A549 (cell line): Measurements from ENCODE around the gene VGF.

Source experiments
- CHD2 ChIP-seq: fragments of 150-350 bp; IDR thresholded peaks from 2 replicates; pipeline ENCODE4 v1.6.1; 2014; ENCODE audit warnings: low read length; ENCODE audit not compliant: partially characterized antibody
- JUN ChIP-seq, 2 experiments: fragments of >200 bp; sonication (Bioruptor Twin); formaldehyde crosslinking; IDR thresholded peaks; 2 replicates in 1 of 2; 3 replicates in 1 of 2; pipeline ENCODE4 v1.6.1; 2016 to 2017
- JUNB ChIP-seq: fragments of >200 bp; sonication (Bioruptor Twin); formaldehyde crosslinking; IDR thresholded peaks from 2 replicates; pipeline ENCODE4 v1.6.1; 2016
- MAZ ChIP-seq: fragments of 150-350 bp; IDR thresholded peaks from 2 replicates; pipeline ENCODE4 v1.6.1; 2014; ENCODE audit warnings: antibody characterized with exemption, low read depth, low read length, borderline replicate concordance
- TP53 ChIP-seq: fragments of 250-450 bp; sonication (Bioruptor Pico); IDR thresholded peaks from 2 replicates; pipeline ENCODE4 v1.5.0; 2021; ENCODE audit warnings: mild to moderate bottlenecking, moderate library complexity
- TF ChIP-seq, protein P1 (sequence below): fragments of >200 bp; sonication (Bioruptor Twin); formaldehyde crosslinking; IDR thresholded peaks from 3 replicates; pipeline ENCODE4 v1.5.1; 2016
- TF ChIP-seq, protein P2 (sequence below): IDR thresholded peaks from 2 replicates; pipeline ENCODE4 v1.6.1; 2012

DNA sequence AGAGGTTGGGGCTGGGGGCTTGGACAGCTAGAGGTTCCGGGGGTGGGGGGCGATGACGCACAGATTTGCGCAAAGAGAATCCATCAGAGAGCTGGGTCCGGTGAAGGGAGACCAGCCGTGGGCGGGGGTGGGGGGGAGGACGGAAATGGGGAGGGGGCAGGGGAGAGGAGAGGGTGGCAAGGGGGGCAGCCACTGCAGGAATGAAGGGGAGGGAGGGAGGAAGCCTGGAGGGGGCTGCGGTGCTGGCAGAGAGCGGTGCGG, 1.2 kb upstream of the VGF start:
- TF ChIP-seq, protein P1, sequence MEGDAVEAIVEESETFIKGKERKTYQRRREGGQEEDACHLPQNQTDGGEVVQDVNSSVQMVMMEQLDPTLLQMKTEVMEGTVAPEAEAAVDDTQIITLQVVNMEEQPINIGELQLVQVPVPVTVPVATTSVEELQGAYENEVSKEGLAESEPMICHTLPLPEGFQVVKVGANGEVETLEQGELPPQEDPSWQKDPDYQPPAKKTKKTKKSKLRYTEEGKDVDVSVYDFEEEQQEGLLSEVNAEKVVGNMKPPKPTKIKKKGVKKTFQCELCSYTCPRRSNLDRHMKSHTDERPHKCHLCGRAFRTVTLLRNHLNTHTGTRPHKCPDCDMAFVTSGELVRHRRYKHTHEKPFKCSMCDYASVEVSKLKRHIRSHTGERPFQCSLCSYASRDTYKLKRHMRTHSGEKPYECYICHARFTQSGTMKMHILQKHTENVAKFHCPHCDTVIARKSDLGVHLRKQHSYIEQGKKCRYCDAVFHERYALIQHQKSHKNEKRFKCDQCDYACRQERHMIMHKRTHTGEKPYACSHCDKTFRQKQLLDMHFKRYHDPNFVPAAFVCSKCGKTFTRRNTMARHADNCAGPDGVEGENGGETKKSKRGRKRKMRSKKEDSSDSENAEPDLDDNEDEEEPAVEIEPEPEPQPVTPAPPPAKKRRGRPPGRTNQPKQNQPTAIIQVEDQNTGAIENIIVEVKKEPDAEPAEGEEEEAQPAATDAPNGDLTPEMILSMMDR = no peak
- TF ChIP-seq CHD2 = no peak
- no peak for TF ChIP-seq JUN (IDR thresholded peaks at IDR 0.05)
- no peak for TF ChIP-seq TP53
- TF ChIP-seq MAZ = no peak
- TF ChIP-seq, protein P2, sequence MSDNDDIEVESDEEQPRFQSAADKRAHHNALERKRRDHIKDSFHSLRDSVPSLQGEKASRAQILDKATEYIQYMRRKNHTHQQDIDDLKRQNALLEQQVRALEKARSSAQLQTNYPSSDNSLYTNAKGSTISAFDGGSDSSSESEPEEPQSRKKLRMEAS = no peak
- TF ChIP-seq JUNB = no peak
